ACC112 (cell line): ENCODE measurements around the gene SUCLG2.

Experiments used
- H2AFZ ChIP-seq: fragments of 200-600 bp; sonication (generic); one replicate; pipeline ENCODE4 v1.6.0; 2017; ENCODE audit warnings: antibody characterized with exemption, low read length; ENCODE audit not compliant: unreplicated experiment
- H3K27ac ChIP-seq: fragments of 200-600 bp; sonication (generic); 2 replicates; pipeline ENCODE4 v1.5.1; 2014; ENCODE audit warnings: low read depth, mild to moderate bottlenecking, antibody characterized with exemption, low read length, moderate library complexity
- H3K27me3 ChIP-seq: fragments of 200-600 bp; sonication (generic); 2 replicates; pipeline ENCODE4 v1.6.1; 2014; ENCODE audit warnings: mild to moderate bottlenecking, antibody characterized with exemption, low read length, moderate library complexity, mixed read lengths; ENCODE audit not compliant: insufficient read depth
- H3K36me3 ChIP-seq: fragments of 200-600 bp; sonication (generic); 2 replicates; pipeline ENCODE4 v1.6.1; 2016; ENCODE audit warnings: mild to moderate bottlenecking, antibody characterized with exemption, low read length, moderate library complexity, mixed read lengths; ENCODE audit not compliant: insufficient read depth
- H3K4me1 ChIP-seq: fragments of 200-600 bp; sonication (generic); one replicate; pipeline ENCODE4 v1.6.1; 2016; ENCODE audit warnings: low read length, mixed read lengths; ENCODE audit not compliant: insufficient read depth, unreplicated experiment, control insufficient read depth
- H3K4me3 ChIP-seq: fragments of 200-600 bp; sonication (generic); 2 replicates; pipeline ENCODE4 v1.5.1; 2014; ENCODE audit warnings: mild to moderate bottlenecking, low read depth, low read length
- H3K79me2 ChIP-seq: fragments of 200-600 bp; sonication (generic); one replicate; pipeline ENCODE4 v1.6.0; 2016; ENCODE audit warnings: low read length; ENCODE audit not compliant: control insufficient read depth, unreplicated experiment, insufficient read depth

Gene SUCLG2

GRCh38 chr3:67683522-67683921 lies 29.1 kb upstream of the SUCLG2 start:
- Histone ChIP-seq H2AFZ (no peak overlapping the region), H3K27me3 (no peaks in the 10 kb centered on the region), H3K4me1 (no peaks in the 10 kb centered on the region), H3K27ac (no peak overlapping the region), H3K4me3 (no peak overlapping the region), H3K36me3 (no peaks in the 10 kb centered on the region), H3K79me2 (no peaks in the 10 kb centered on the region)

GRCh38 chr3:67678665-67679064 lies 24.3 kb upstream of the SUCLG2 start:
- Histone ChIP-seq H3K79me2 (no peaks in the 10 kb centered on the region), H3K4me1 (no peaks in the 10 kb centered on the region), H3K36me3 (no peaks in the 10 kb centered on the region), H3K27me3 (no peaks in the 10 kb centered on the region), H3K27ac (no peak overlapping the region), H2AFZ (no peak overlapping the region), H3K4me3 (no peak overlapping the region)

- no peak overlapping the region for H3K27ac ChIP-seq
- H3K4me1 ChIP-seq = no peaks in the 10 kb centered on the region
- no peaks in the 10 kb centered on the region for H3K36me3 ChIP-seq
- no peak overlapping the region for H2AFZ ChIP-seq
- no peak overlapping the region for H3K4me3 ChIP-seq
- no peaks in the 10 kb centered on the region for H3K79me2 ChIP-seq
- no peaks in the 10 kb centered on the region for H3K27me3 ChIP-seq
Measured at GRCh38 chr3:67674055-67674454, 19.6 kb upstream of the SUCLG2 start.

- Histone ChIP-seq H3K27ac (no peak overlapping the region), H3K4me1 (no peaks in the 10 kb centered on the region), H3K27me3 (no peaks in the 10 kb centered on the region), H3K36me3 (no peaks in the 10 kb centered on the region), H3K4me3 (no peak overlapping the region), H2AFZ (no peak overlapping the region), H3K79me2 (no peaks in the 10 kb centered on the region)
Measured at GRCh38 chr3:67662733-67663132, 8.3 kb upstream of the SUCLG2 start.

GRCh38 chr3:67661089-67661488 lies 6.7 kb upstream of the SUCLG2 start:
- Histone ChIP-seq H3K79me2 (no peaks in the 10 kb centered on the region), H3K4me3 (no peak overlapping the region), H3K27ac (no peak overlapping the region), H3K4me1 (no peaks in the 10 kb centered on the region), H3K27me3 (no peaks in the 10 kb centered on the region), H3K36me3 (no peaks in the 10 kb centered on the region), H2AFZ (no peak overlapping the region)

GRCh38 chr3:67657192-67657591 lies 2.8 kb upstream of the SUCLG2 start:
- H3K4me3 ChIP-seq = no peak overlapping the region
- H3K27me3 ChIP-seq = no peaks in the 10 kb centered on the region
- no peak overlapping the region for H2AFZ ChIP-seq
- H3K36me3 ChIP-seq = peaks cover under 1% of the 10 kb centered on the region; the same call in 1 of the 2 replicates
- H3K4me1 ChIP-seq = peaks cover 14% of the 10 kb centered on the region
- peaks cover 25% of the 10 kb centered on the region for H3K79me2 ChIP-seq
- H3K27ac ChIP-seq = no peak overlapping the region

- no peak overlapping the region for H2AFZ ChIP-seq
- peaks cover 14% of the 10 kb centered on the region for H3K4me1 ChIP-seq
Measured at GRCh38 chr3:67656614-67657013, 2.2 kb upstream of the SUCLG2 start.

GRCh38 chr3:67655364-67656121 lies 1.1 kb upstream of the SUCLG2 start:
- no peak overlapping the region for H2AFZ ChIP-seq
- H3K27ac ChIP-seq = no peak overlapping the region
- H3K4me3 ChIP-seq = peak overlapping the region; percentile 84

More at GRCh38 chr3:67656614-67657013, 2.2 kb upstream of the SUCLG2 start:
- Histone ChIP-seq H3K79me2 (peaks cover 31% of the 10 kb centered on the region), H3K36me3 (peaks cover 5% of the 10 kb centered on the region), H3K27ac (no peak overlapping the region), H3K27me3 (no peaks in the 10 kb centered on the region), H3K4me3 (no peak overlapping the region)

GRCh38 chr3:67654844-67655177 lies 399 bp upstream of the SUCLG2 start:
- H3K27ac ChIP-seq = peak overlapping the region; percentile 82
- H2AFZ ChIP-seq = peak overlapping the region; percentile 98
- peak overlapping the region; percentile 84 for H3K4me3 ChIP-seq
- H3K79me2 ChIP-seq = peaks cover 47% of the 10 kb centered on the region
- H3K36me3 ChIP-seq = peaks cover 5% of the 10 kb centered on the region
- peaks cover 19% of the 10 kb centered on the region for H3K4me1 ChIP-seq
- no peaks in the 10 kb centered on the region for H3K27me3 ChIP-seq

More at GRCh38 chr3:67655364-67656121, 1.1 kb upstream of the SUCLG2 start:
- Histone ChIP-seq H3K4me1 (peaks cover 14% of the 10 kb centered on the region), H3K36me3 (peaks cover 5% of the 10 kb centered on the region), H3K79me2 (peaks cover 42% of the 10 kb centered on the region), H3K27me3 (no peaks in the 10 kb centered on the region)

- Histone ChIP-seq H3K36me3 (peaks cover 5% of the 10 kb centered on the region), H2AFZ (peak overlapping the region; percentile 49), H3K79me2 (peaks cover 59% of the 10 kb centered on the region), H3K4me1 (peaks cover 26% of the 10 kb centered on the region), H3K27me3 (no peaks in the 10 kb centered on the region), H3K27ac (peak overlapping the region; percentile 82), H3K4me3 (peak overlapping the region; percentile 84)
Measured at GRCh38 chr3:67653425-67654098, 850 bp downstream of the SUCLG2 start.

- Histone ChIP-seq H3K4me3 (no peak overlapping the region), H3K36me3 (peaks cover 5% of the 10 kb centered on the region), H3K79me2 (peaks cover 83% of the 10 kb centered on the region), H3K4me1 (peaks cover 57% of the 10 kb centered on the region), H2AFZ (no peak overlapping the region), H3K27ac (no peak overlapping the region), H3K27me3 (no peaks in the 10 kb centered on the region)
Measured at GRCh38 chr3:67650084-67650483, 4.3 kb downstream of the SUCLG2 start.
